Neural progenitor cell (in vitro differentiated cells): ENCODE measurements around the gene LBX2. TPM values are rescaled to one million over a fixed set of nuclear protein-coding genes. Genes with fewer than 3 reads are reported as not detected.

Source experiments
- DNase-seq: peaks from one replicate; pipeline ENCODE4 v3.0.0-alpha.2; 2016; ENCODE audit warnings: low spot score
- H2AFZ ChIP-seq: fragments of 200-600 bp; sonication (generic); replicated peaks from 2 replicates; pipeline ENCODE4 v1.6.1; 2016; ENCODE audit warnings: antibody characterized with exemption
- H3F3A ChIP-seq: fragments of 200-600 bp; sonication (generic); 2 replicates; pipeline ENCODE4 v1.6.1; 2016; ENCODE audit warnings: antibody characterized with exemption, low read depth
- H3K27ac ChIP-seq: fragments of 200-600 bp; sonication (generic); 2 replicates; pipeline ENCODE4 v1.5.1; 2016; ENCODE audit warnings: mild to moderate bottlenecking
- H3K27me3 ChIP-seq: fragments of 200-600 bp; sonication (generic); 2 replicates; pipeline ENCODE4 v1.6.1; 2016; ENCODE audit warnings: mild to moderate bottlenecking, moderate library complexity
- H3K36me3 ChIP-seq: fragments of 200-600 bp; sonication (generic); 2 replicates; pipeline ENCODE4 v1.5.1; 2016
- H3K4me1 ChIP-seq: fragments of 200-600 bp; sonication (generic); 2 replicates; pipeline ENCODE4 v1.6.1; 2016; ENCODE audit warnings: mixed run types
- H3K4me2 ChIP-seq: fragments of 200-600 bp; sonication (generic); 2 replicates; pipeline ENCODE4 v1.6.1; 2016
- H3K4me3 ChIP-seq: fragments of 200-600 bp; sonication (generic); 2 replicates; pipeline ENCODE4 v1.5.1; 2016
- H3K79me2 ChIP-seq: fragments of 200-600 bp; sonication (generic); 2 replicates; pipeline ENCODE4 v1.6.1; 2016; ENCODE audit warnings: low read depth
- H3K9ac ChIP-seq: fragments of 200-600 bp; sonication (generic); 2 replicates; pipeline ENCODE4 v1.6.1; 2016
- H3K9me3 ChIP-seq: fragments of 200-600 bp; sonication (generic); 2 replicates; pipeline ENCODE4 v1.5.1; 2016; ENCODE audit warnings: low read depth
- H4K20me1 ChIP-seq: fragments of 200-600 bp; sonication (generic); 2 replicates; pipeline ENCODE4 v1.6.1; 2016; ENCODE audit warnings: low read depth
- H3K27ac Mint-ChIP-seq: 3 replicates; pipeline ENCODE4 v1.8.0; 2021; ENCODE audit warnings: mixed read lengths
- H3K27me3 Mint-ChIP-seq: 2 replicates; pipeline ENCODE4 v1.8.0; 2022; ENCODE audit warnings: low read depth, mild to moderate bottlenecking, inconsistent platforms, moderate library complexity, mixed read lengths; ENCODE audit not compliant: insufficient read depth
- H3K36me3 Mint-ChIP-seq: 3 replicates; pipeline ENCODE4 v1.8.0; 2021; ENCODE audit warnings: mixed read lengths
- H3K4me1 Mint-ChIP-seq: 3 replicates; pipeline ENCODE4 v1.8.0; 2021; ENCODE audit warnings: mixed read lengths
- H3K4me3 Mint-ChIP-seq: 3 replicates; pipeline ENCODE4 v1.8.0; 2021; ENCODE audit warnings: mild to moderate bottlenecking, moderate library complexity, mixed read lengths
- H3K9me3 Mint-ChIP-seq: 3 replicates; pipeline ENCODE4 v1.8.0; 2020; ENCODE audit warnings: mixed read lengths
- EZH2 ChIP-seq: fragments of 200-600 bp; sonication (generic); IDR thresholded peaks from 2 replicates; pipeline ENCODE4 v1.6.1; 2017; ENCODE audit warnings: antibody characterized with exemption, mild to moderate bottlenecking, moderate library complexity
- EZH2phosphoT487 ChIP-seq: fragments of 200-600 bp; sonication (generic); IDR thresholded peaks from 2 replicates; pipeline ENCODE4 v1.6.1; 2017; ENCODE audit warnings: antibody characterized with exemption
- total RNA-seq: library from RNA; depleted of rRNA; stranded (reverse); fragments of >200 nt; gene quantifications from 2 replicates; pipeline ENCODE4 v1.2.3, GENCODE V29; 2015; ENCODE audit warnings: low replicate concordance
- TF ChIP-seq, protein P1 (sequence below): fragments of 200-600 bp; sonication (generic); IDR thresholded peaks from 2 replicates; pipeline ENCODE4 v1.5.1; 2017; ENCODE audit warnings: antibody characterized with exemption, mild to moderate bottlenecking

Gene LBX2
- total RNA-seq, 1 donor from 2014 or later, result not detected

GRCh38 chr2:74532222-74532621 is 32.8 kb upstream of the LBX2 start:
- Histone ChIP-seq H3F3A (peaks cover 12% of the 10 kb centered on the region), H3K27ac (no peak overlapping the region), H3K9ac (no peak overlapping the region), H3K27me3 (no peaks in the 10 kb centered on the region), H3K4me2 (no peak overlapping the region), H3K4me1 (peaks cover 16% of the 10 kb centered on the region), H3K79me2 (peaks cover 35% of the 10 kb centered on the region), H4K20me1 (no peaks in the 10 kb centered on the region), H3K4me3 (no peak overlapping the region), H3K36me3 (no peaks in the 10 kb centered on the region), H3K9me3 (no peaks in the 10 kb centered on the region), H2AFZ (no peak overlapping the region)
- Mint-ChIP-seq H3K4me1 (peaks cover 29% of the 10 kb centered on the region), H3K36me3 (peaks cover 20% of the 10 kb centered on the region), H3K27ac (no peak overlapping the region), H3K27me3 (peaks cover 7% of the 10 kb centered on the region), H3K4me3 (peak overlapping the region; percentile 50), H3K9me3 (no peaks in the 10 kb centered on the region)
- TF ChIP-seq EZH2, result no peak
- no peak for DNase-seq

DNA sequence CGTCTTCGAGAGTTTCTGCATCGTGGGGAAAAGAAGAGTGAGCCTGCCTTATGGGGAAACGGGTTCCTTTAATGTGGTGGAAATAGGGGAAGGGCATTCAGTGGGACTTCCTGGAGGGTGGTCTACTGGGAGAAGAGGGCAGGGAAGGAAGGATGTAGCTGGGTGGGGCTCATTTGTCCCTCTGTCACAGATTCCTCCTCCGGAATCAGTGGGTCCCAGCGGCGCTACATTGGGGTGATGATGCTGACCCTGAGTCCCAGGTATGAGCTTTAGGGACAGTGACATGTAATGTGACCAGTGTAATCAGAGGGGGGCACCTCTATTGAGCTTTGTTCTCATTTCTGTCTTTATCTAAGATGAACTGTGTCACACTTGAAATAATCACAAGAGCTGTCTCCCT is 32.3 kb upstream of the LBX2 start:
- Histone ChIP-seq H3K4me3 (no peak overlapping the region), H3K9me3 (no peaks in the 10 kb centered on the region), H3K4me1 (peaks cover 16% of the 10 kb centered on the region), H2AFZ (no peak overlapping the region), H3K4me2 (no peak overlapping the region), H3K36me3 (no peaks in the 10 kb centered on the region), H3K79me2 (peaks cover 35% of the 10 kb centered on the region), H3K27me3 (no peaks in the 10 kb centered on the region), H3K27ac (no peak overlapping the region), H3F3A (peaks cover 12% of the 10 kb centered on the region), H3K9ac (no peak overlapping the region), H4K20me1 (no peaks in the 10 kb centered on the region)
- Mint-ChIP-seq H3K27ac (no peak overlapping the region), H3K4me3 (peak overlapping the region; percentile 96), H3K27me3 (peaks cover 7% of the 10 kb centered on the region), H3K9me3 (no peaks in the 10 kb centered on the region), H3K4me1 (peaks cover 29% of the 10 kb centered on the region), H3K36me3 (peaks cover 26% of the 10 kb centered on the region)
- no peak for TF ChIP-seq EZH2phosphoT487
- no peak for TF ChIP-seq EZH2
- TF ChIP-seq, protein P1, sequence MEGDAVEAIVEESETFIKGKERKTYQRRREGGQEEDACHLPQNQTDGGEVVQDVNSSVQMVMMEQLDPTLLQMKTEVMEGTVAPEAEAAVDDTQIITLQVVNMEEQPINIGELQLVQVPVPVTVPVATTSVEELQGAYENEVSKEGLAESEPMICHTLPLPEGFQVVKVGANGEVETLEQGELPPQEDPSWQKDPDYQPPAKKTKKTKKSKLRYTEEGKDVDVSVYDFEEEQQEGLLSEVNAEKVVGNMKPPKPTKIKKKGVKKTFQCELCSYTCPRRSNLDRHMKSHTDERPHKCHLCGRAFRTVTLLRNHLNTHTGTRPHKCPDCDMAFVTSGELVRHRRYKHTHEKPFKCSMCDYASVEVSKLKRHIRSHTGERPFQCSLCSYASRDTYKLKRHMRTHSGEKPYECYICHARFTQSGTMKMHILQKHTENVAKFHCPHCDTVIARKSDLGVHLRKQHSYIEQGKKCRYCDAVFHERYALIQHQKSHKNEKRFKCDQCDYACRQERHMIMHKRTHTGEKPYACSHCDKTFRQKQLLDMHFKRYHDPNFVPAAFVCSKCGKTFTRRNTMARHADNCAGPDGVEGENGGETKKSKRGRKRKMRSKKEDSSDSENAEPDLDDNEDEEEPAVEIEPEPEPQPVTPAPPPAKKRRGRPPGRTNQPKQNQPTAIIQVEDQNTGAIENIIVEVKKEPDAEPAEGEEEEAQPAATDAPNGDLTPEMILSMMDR, result no peak
- DNase-seq, result no peak

GRCh38 chr2:74530239-74531187 is 31.1 kb upstream of the LBX2 start:
- H3K27me3 Mint-ChIP-seq, result peaks cover 7% of the 10 kb centered on the region
- no peaks in the 10 kb centered on the region for H3K36me3 ChIP-seq
- peak overlapping the region; percentile 96 for H3K4me3 Mint-ChIP-seq
- H3K9ac ChIP-seq, result peak overlapping the region; percentile 29
- peaks cover 12% of the 10 kb centered on the region for H3F3A ChIP-seq
- H3K27ac Mint-ChIP-seq, result no peak overlapping the region
- H3K4me2 ChIP-seq, result peak overlapping the region; percentile 92
- H3K27me3 ChIP-seq, result no peaks in the 10 kb centered on the region
- peak overlapping the region; percentile 68 for H2AFZ ChIP-seq
- DNase-seq, result peak; percentile 53
- H3K4me1 Mint-ChIP-seq, result peaks cover 32% of the 10 kb centered on the region
- no peak overlapping the region for H3K27ac ChIP-seq
- H3K9me3 Mint-ChIP-seq, result no peaks in the 10 kb centered on the region
- H3K9me3 ChIP-seq, result no peaks in the 10 kb centered on the region
- peaks cover 16% of the 10 kb centered on the region for H3K4me1 ChIP-seq
- peak overlapping the region; percentile 97 for H3K4me3 ChIP-seq
- no peak for TF ChIP-seq EZH2phosphoT487
- no peak for TF ChIP-seq EZH2
- TF ChIP-seq, protein P1, result no peak
- H3K79me2 ChIP-seq, result peaks cover 35% of the 10 kb centered on the region
- H4K20me1 ChIP-seq, result no peaks in the 10 kb centered on the region
- peaks cover 32% of the 10 kb centered on the region for H3K36me3 Mint-ChIP-seq
